Muscle layer of colon (tissue), 2 donors: Measurements from ENCODE around the gene GPC5.
"Not testable (repeated sequence)": the region's sequence is repeated elsewhere in the genome, so short reads cannot be mapped to it uniquely, and the experiment has no call there.

Experiments used
- H3K27ac ChIP-seq: one replicate; pipeline ENCODE4 v1.7.0; 2013; ENCODE audit warnings: low read depth, mild to moderate bottlenecking, low read length, moderate library complexity
- H3K27me3 ChIP-seq, 2 donors: one replicate each; pipeline ENCODE4 v1.7.0; 2013; ENCODE audit warnings: low read length in 2 of 2, mild to moderate bottlenecking in 2 of 2; ENCODE audit not compliant: insufficient read depth in 2 of 2, control insufficient read depth in 1 of 2
- H3K36me3 ChIP-seq: one replicate; pipeline ENCODE4 v1.7.0; 2013; ENCODE audit warnings: mild to moderate bottlenecking, low read length; ENCODE audit not compliant: insufficient read depth
- H3K4me1 ChIP-seq: one replicate; pipeline ENCODE4 v1.7.0; 2013; ENCODE audit warnings: mild to moderate bottlenecking, low read length; ENCODE audit not compliant: insufficient read depth
- H3K4me3 ChIP-seq, 2 donors: one replicate each; pipeline ENCODE4 v1.7.0; 2013; ENCODE audit warnings: low read length in 2 of 2, low read depth in 1 of 2, mild to moderate bottlenecking in 1 of 2, moderate library complexity in 1 of 2
- H3K9ac ChIP-seq: one replicate; pipeline ENCODE4 v1.7.0; 2013; ENCODE audit warnings: low read length
- H3K9me3 ChIP-seq: one replicate; pipeline ENCODE4 v1.7.0; 2013; ENCODE audit warnings: mild to moderate bottlenecking, low read length
- donor health status: abdominal sarcoma.
- donor health status: Adenocarcinoma of cecum.

The GPC5 gene

GRCh38 chr13:92500192-92500591, 1101.8 kb downstream of the GPC5 start:
- H3K4me1 ChIP-seq: no peaks in the 10 kb centered on the region
- no peaks in the 10 kb centered on the region for H3K9me3 ChIP-seq
- H3K9ac ChIP-seq: no peak overlapping the region
- H3K27me3 ChIP-seq: no peaks in the 10 kb centered on the region
- no peak overlapping the region for H3K27ac ChIP-seq
- no peak overlapping the region for H3K4me3 ChIP-seq
- H3K36me3 ChIP-seq: no peaks in the 10 kb centered on the region

- H3K9me3 ChIP-seq: no peaks in the 10 kb centered on the region
- H3K27me3 ChIP-seq: no peaks in the 10 kb centered on the region
- H3K4me3 ChIP-seq: no peak overlapping the region
- no peak overlapping the region for H3K9ac ChIP-seq
- H3K4me1 ChIP-seq: no peaks in the 10 kb centered on the region
- no peaks in the 10 kb centered on the region for H3K36me3 ChIP-seq
- no peak overlapping the region for H3K27ac ChIP-seq
Observed at GRCh38 chr13:92510416-92510815, 1112.0 kb downstream of the GPC5 start.

GRCh38 chr13:92512852-92513251, 1114.4 kb downstream of the GPC5 start:
- no peaks in the 10 kb centered on the region for H3K27me3 ChIP-seq
- no peaks in the 10 kb centered on the region for H3K36me3 ChIP-seq
- no peaks in the 10 kb centered on the region for H3K9me3 ChIP-seq
- no peaks in the 10 kb centered on the region for H3K4me1 ChIP-seq
- H3K27ac ChIP-seq: no peak overlapping the region
- H3K4me3 ChIP-seq: no peak overlapping the region
- no peak overlapping the region for H3K9ac ChIP-seq

- Histone ChIP-seq H3K4me1 (no peaks in the 10 kb centered on the region), H3K27me3 (no peaks in the 10 kb centered on the region), H3K4me3 (no peak overlapping the region), H3K9me3 (no peaks in the 10 kb centered on the region), H3K36me3 (no peaks in the 10 kb centered on the region), H3K27ac (no peak overlapping the region), H3K9ac (no peak overlapping the region)
Observed at GRCh38 chr13:92513672-92514071, 1115.3 kb downstream of the GPC5 start.

- Histone ChIP-seq H3K9ac (no peak overlapping the region), H3K9me3 (no peaks in the 10 kb centered on the region), H3K27ac (no peak overlapping the region), H3K36me3 (no peaks in the 10 kb centered on the region), H3K4me3 (no peak overlapping the region), H3K27me3 (no peaks in the 10 kb centered on the region), H3K4me1 (no peaks in the 10 kb centered on the region)
Observed at GRCh38 chr13:92514420-92515125, 1116.2 kb downstream of the GPC5 start.

GRCh38 chr13:92516878-92517277, 1118.5 kb downstream of the GPC5 start:
- not testable (repeated sequence) for H3K4me3 ChIP-seq

GRCh38 chr13:92518622-92519021, 1120.2 kb downstream of the GPC5 start:
- not testable (repeated sequence) for H3K27me3 ChIP-seq, H3K36me3 ChIP-seq, H3K4me1 ChIP-seq, H3K4me3 ChIP-seq, H3K9me3 ChIP-seq, H3K27ac ChIP-seq, H3K9ac ChIP-seq

More at GRCh38 chr13:92516878-92517277, 1118.5 kb downstream of the GPC5 start:
- H3K36me3 ChIP-seq, H3K27me3 ChIP-seq, H3K9ac ChIP-seq, H3K27ac ChIP-seq, H3K4me1 ChIP-seq, H3K9me3 ChIP-seq: not testable (repeated sequence)

- Histone ChIP-seq H3K4me3 (no peak overlapping the region), H3K4me1 (no peaks in the 10 kb centered on the region), H3K36me3 (no peaks in the 10 kb centered on the region), H3K9ac (no peak overlapping the region), H3K27ac (no peak overlapping the region), H3K27me3 (no peaks in the 10 kb centered on the region), H3K9me3 (no peaks in the 10 kb centered on the region)
Observed at GRCh38 chr13:92530364-92530763, 1131.9 kb downstream of the GPC5 start.

GRCh38 chr13:92535222-92536006, 1137.0 kb downstream of the GPC5 start:
- Histone ChIP-seq H3K27ac (no peak overlapping the region), H3K27me3 (no peaks in the 10 kb centered on the region), H3K4me3 (no peak overlapping the region), H3K9me3 (no peaks in the 10 kb centered on the region), H3K36me3 (no peaks in the 10 kb centered on the region), H3K9ac (no peak overlapping the region), H3K4me1 (no peaks in the 10 kb centered on the region)

- H3K27me3 ChIP-seq: no peaks in the 10 kb centered on the region
- no peaks in the 10 kb centered on the region for H3K9me3 ChIP-seq
- no peak overlapping the region for H3K27ac ChIP-seq
- no peaks in the 10 kb centered on the region for H3K36me3 ChIP-seq
- no peak overlapping the region for H3K4me3 ChIP-seq
- H3K9ac ChIP-seq: no peak overlapping the region
- H3K4me1 ChIP-seq: no peaks in the 10 kb centered on the region
Observed at GRCh38 chr13:92537471-92537870, 1139.0 kb downstream of the GPC5 start.

GRCh38 chr13:92538164-92538563, 1139.7 kb downstream of the GPC5 start:
- Histone ChIP-seq H3K9ac (no peak overlapping the region), H3K27me3 (no peaks in the 10 kb centered on the region), H3K4me3 (no peak overlapping the region), H3K4me1 (no peaks in the 10 kb centered on the region), H3K9me3 (no peaks in the 10 kb centered on the region), H3K27ac (no peak overlapping the region), H3K36me3 (no peaks in the 10 kb centered on the region)

GRCh38 chr13:92539148-92539547, 1140.7 kb downstream of the GPC5 start:
- H3K4me1 ChIP-seq, H3K27ac ChIP-seq, H3K4me3 ChIP-seq, H3K36me3 ChIP-seq, H3K27me3 ChIP-seq, H3K9me3 ChIP-seq, H3K9ac ChIP-seq: not testable (repeated sequence)
